Measurements from ENCODE around the gene ZDHHC11B.
"Not testable (repeated sequence)": the region's sequence is repeated elsewhere in the genome, so short reads cannot be mapped to it uniquely, and the experiment has no call there.

- TF ChIP-seq POLR2AphosphoS5 (IDR thresholded peaks at IDR 0.05; ENCODE audit: insufficient read depth in 1 of 2, low read depth in 1 of 2); POLR2A (IDR thresholded peaks at IDR 0.05): not testable (repeated sequence)
- TF ChIP-seq, protein P1, sequence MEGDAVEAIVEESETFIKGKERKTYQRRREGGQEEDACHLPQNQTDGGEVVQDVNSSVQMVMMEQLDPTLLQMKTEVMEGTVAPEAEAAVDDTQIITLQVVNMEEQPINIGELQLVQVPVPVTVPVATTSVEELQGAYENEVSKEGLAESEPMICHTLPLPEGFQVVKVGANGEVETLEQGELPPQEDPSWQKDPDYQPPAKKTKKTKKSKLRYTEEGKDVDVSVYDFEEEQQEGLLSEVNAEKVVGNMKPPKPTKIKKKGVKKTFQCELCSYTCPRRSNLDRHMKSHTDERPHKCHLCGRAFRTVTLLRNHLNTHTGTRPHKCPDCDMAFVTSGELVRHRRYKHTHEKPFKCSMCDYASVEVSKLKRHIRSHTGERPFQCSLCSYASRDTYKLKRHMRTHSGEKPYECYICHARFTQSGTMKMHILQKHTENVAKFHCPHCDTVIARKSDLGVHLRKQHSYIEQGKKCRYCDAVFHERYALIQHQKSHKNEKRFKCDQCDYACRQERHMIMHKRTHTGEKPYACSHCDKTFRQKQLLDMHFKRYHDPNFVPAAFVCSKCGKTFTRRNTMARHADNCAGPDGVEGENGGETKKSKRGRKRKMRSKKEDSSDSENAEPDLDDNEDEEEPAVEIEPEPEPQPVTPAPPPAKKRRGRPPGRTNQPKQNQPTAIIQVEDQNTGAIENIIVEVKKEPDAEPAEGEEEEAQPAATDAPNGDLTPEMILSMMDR (IDR thresholded peaks at IDR 0.05): not testable (repeated sequence)
Measured at GRCh38 chr5:794948-795347, 10.4 kb upstream of the ZDHHC11B start.
